ENCODE measurements around the gene TRIM31.
"Not testable (repeated sequence)": the region's sequence is repeated elsewhere in the genome, so short reads cannot be mapped to it uniquely, and the experiment has no call there.

Gene TRIM31

GRCh38 chr6:30144811-30145210, 31.9 kb upstream of the TRIM31 start:
- H3K27ac ChIP-seq: no peak overlapping the region
- TF ChIP-seq CTCF (IDR thresholded peaks at IDR 0.05; ENCODE audit: low read depth, low read length): no peak
- H3K9me3 ChIP-seq (ENCODE audit: severe bottlenecking): peaks cover 2% of the 10 kb centered on the region
- H3K36me3 ChIP-seq: no peaks in the 10 kb centered on the region
- no peak overlapping the region for H3K4me3 ChIP-seq (ENCODE audit: low read depth, low read length)
- DNase-seq: no peak
- H3K27me3 ChIP-seq (ENCODE audit: insufficient read depth, low read depth, severe bottlenecking): peaks cover 95% of the 10 kb centered on the region

DNA sequence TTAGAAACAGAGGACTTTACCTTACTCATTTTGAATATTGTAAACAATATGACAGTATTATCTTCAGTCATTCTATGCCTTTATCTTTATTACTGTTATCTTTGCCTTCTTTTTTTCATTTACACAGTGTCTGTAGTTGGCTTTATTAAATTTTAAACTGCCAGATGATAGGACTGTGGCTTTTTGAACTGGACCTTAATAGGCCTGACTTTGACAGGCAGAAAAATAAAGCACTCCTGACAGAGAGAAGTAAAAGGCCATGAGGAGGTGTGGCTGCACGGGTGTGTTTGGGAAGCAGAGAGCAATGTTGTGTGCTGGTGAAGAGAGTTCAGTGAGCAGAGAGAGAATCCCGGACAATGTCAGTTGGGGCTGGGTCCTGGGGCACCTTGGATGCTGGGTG, 30.9 kb upstream of the TRIM31 start:
- no peak for DNase-seq
- no peak for TF ChIP-seq CTCF (IDR thresholded peaks at IDR 0.05; ENCODE audit: low read depth, low read length)
- no peak overlapping the region for H3K4me3 ChIP-seq (ENCODE audit: low read depth, low read length)
- peaks cover 2% of the 10 kb centered on the region for H3K9me3 ChIP-seq (ENCODE audit: severe bottlenecking)
- peaks cover 98% of the 10 kb centered on the region for H3K27me3 ChIP-seq (ENCODE audit: insufficient read depth, low read depth, severe bottlenecking)
- H3K27ac ChIP-seq: no peak overlapping the region
- H3K36me3 ChIP-seq: no peaks in the 10 kb centered on the region

DNA sequence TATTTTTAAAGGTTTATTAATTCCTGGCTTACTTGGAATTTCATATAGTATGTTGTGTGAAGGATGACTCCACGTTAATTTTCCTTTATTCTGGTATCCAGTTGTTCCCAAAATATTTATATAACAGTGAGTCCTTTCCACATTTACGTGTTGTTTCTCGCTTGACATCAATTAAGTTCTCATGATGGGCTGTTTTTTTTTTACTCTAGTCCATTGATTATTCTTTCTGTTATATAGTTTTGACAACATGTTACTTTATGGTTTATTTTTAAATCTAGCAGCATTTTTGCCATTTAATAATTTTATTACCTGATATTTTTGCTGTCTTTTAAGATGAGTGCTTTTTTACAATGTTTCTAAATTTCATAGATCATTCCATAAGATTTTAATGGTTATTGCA, 29.8 kb upstream of the TRIM31 start:
- DNase-seq: no peak

DNA sequence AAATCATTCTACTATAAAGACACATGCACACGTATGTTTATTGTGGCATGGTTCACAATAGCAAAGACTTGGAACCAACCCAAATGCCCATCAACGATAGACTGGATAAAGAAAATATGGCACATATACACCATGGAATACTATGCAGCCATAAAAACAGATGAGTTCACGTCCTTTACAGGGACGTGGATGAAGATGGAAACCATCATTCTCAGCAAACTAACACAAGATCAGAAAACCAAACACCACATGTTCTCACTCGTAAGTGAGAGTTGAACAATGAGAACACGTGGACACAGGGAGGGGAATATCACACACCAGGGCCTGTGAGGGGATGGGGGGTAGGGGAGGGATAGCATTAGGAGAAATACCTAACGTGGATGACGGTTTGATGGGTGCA, 27.4 kb upstream of the TRIM31 start:
- peaks cover 98% of the 10 kb centered on the region for H3K27me3 ChIP-seq (ENCODE audit: insufficient read depth, low read depth, severe bottlenecking)
- H3K9me3 ChIP-seq (ENCODE audit: severe bottlenecking); H3K4me3 ChIP-seq (ENCODE audit: low read depth, low read length); H3K36me3 ChIP-seq; DNase-seq; H3K27ac ChIP-seq: not testable (repeated sequence)

More for the DNA sequence above, 29.8 kb upstream of the TRIM31 start:
- Histone ChIP-seq H3K9me3 (ENCODE audit: severe bottlenecking) (peaks cover 2% of the 10 kb centered on the region), H3K36me3 (no peaks in the 10 kb centered on the region), H3K4me3 (ENCODE audit: low read depth, low read length) (no peak overlapping the region), H3K27me3 (ENCODE audit: insufficient read depth, low read depth, severe bottlenecking) (peaks cover 98% of the 10 kb centered on the region), H3K27ac (no peak overlapping the region)
- TF ChIP-seq CTCF (IDR thresholded peaks at IDR 0.05; ENCODE audit: low read depth, low read length): no peak

GRCh38 chr6:30136570-30137286, 23.8 kb upstream of the TRIM31 start:
- no peak for TF ChIP-seq CTCF (IDR thresholded peaks at IDR 0.05; ENCODE audit: low read depth, low read length)
- DNase-seq: no peak

DNA sequence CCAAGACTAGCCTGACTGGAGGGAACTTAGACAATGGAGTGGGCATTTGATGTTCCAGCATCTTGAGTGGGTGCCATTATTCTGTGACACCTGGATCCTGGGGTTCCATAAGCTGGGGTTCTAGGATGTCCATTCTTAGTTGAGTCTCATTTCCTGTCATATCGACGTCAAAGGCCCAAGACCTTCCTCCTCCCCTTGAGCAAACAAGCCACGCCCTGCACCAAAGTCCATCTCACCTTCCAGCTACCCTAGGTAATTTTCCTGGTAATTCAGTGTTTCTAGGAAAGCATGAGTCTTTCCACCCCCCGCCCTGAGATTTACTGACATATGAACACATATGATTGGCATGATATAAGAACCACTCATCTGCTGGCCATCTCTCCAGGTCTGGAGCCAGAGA, 22.9 kb upstream of the TRIM31 start, which contains the start of gene TRIM40:
TSS of gene TRIM40 (plus strand) at position 384 of the 400 bp plus-strand sequence. CDS start 897 bp downstream, outside the sequence.
- no peaks in the 10 kb centered on the region for H3K36me3 ChIP-seq
- H3K4me3 ChIP-seq (ENCODE audit: low read depth, low read length): no peak within 1 kb of the TSS
- H3K27ac ChIP-seq: no peak within 1 kb of the TSS
- H3K9me3 ChIP-seq (ENCODE audit: severe bottlenecking): peaks cover 2% of the 10 kb centered on the region
- peaks cover 96% of the 10 kb centered on the region for H3K27me3 ChIP-seq (ENCODE audit: insufficient read depth, low read depth, severe bottlenecking)
- no peak for DNase-seq
- no peak for TF ChIP-seq CTCF (IDR thresholded peaks at IDR 0.05; ENCODE audit: low read depth, low read length)

More at GRCh38 chr6:30136570-30137286, 23.8 kb upstream of the TRIM31 start:
- no peak overlapping the region for H3K27ac ChIP-seq
- H3K4me3 ChIP-seq (ENCODE audit: low read depth, low read length): no peak overlapping the region
- H3K9me3 ChIP-seq (ENCODE audit: severe bottlenecking): peaks cover 2% of the 10 kb centered on the region
- H3K36me3 ChIP-seq: no peaks in the 10 kb centered on the region
- peaks cover 98% of the 10 kb centered on the region for H3K27me3 ChIP-seq (ENCODE audit: insufficient read depth, low read depth, severe bottlenecking)

All from WERI-Rb-1 (cell line).